Activated T-helper 17 cell treated with anti-CD3 and anti-CD28 coated beads, Interleukin-2, amount 50 U/mL, for 72 hours (primary cell): ENCODE results near the gene CRLF1. TPM values are rescaled to one million over a fixed set of nuclear protein-coding genes. Genes with fewer than 3 reads are reported as not detected.
A peak's percentile ranks its signal among the peaks of the same experiment; 100 is the strongest.
"Not testable (repeated sequence)": the region's sequence is repeated elsewhere in the genome, so short reads cannot be mapped to it uniquely, and the experiment has no call there.

ENCODE experiments used
- ATAC-seq: fragments of 150-1000 bp; cut with Tn5 transposase; replicated peaks from 2 replicates; pipeline ENCODE4 v1.10.0; 2021; ENCODE audit warnings: mild to moderate bottlenecking, moderate library complexity
- H3K27ac Mint-ChIP-seq: one replicate; pipeline ENCODE4 v1.8.0; 2022; ENCODE audit warnings: mixed read lengths
- H3K27me3 Mint-ChIP-seq: one replicate; pipeline ENCODE4 v1.8.0; 2022; ENCODE audit warnings: mixed read lengths
- H3K36me3 Mint-ChIP-seq: one replicate; pipeline ENCODE4 v1.8.0; 2022; ENCODE audit warnings: low read depth, mild to moderate bottlenecking, mixed read lengths
- H3K4me1 Mint-ChIP-seq: one replicate; pipeline ENCODE4 v1.8.0; 2022; ENCODE audit warnings: mixed read lengths
- H3K4me3 Mint-ChIP-seq: one replicate; pipeline ENCODE4 v1.8.0; 2022; ENCODE audit warnings: mild to moderate bottlenecking, mixed read lengths
- H3K9me3 Mint-ChIP-seq: one replicate; pipeline ENCODE4 v1.8.0; 2022; ENCODE audit warnings: mixed read lengths
- total RNA-seq, 2 donors: library from RNA; stranded (reverse); gene quantifications; one replicate each; pipeline ENCODE4 v1.2.3, GENCODE V29; 2022

CRLF1 gene
- total RNA-seq, 2 donors from 2014 or later, result not detected

DNA sequence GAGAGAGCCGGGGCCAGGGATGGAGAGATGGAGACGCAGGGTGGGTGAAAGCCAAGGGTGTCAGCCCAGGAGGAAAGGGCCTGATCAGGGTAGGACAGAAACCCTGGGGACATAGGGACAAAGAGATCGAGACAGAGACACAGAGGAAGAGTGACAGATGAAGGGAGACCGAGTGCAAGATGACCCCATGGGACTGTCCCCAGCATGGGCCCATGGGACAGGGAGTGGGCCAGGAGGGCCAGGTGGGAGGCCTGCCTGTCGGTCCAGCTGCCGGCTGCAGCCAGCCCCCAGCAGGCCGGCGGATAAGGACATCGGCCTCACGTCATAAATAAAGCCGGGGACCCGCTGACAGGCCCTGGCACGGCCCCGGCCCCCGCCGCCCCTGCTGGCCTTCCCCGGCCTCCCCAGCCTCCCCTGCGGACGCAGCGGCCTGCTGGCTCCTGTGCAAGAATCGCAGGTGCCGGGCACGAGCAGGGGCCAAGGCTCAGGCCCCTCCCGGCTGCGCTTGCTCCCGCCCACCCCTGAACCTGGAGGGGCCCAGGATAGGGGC, 11.7 kb downstream of the CRLF1 start:
- H3K4me3 Mint-ChIP-seq, result peak overlapping the region; percentile 64
- ATAC-seq, result peak; percentile 3

DNA sequence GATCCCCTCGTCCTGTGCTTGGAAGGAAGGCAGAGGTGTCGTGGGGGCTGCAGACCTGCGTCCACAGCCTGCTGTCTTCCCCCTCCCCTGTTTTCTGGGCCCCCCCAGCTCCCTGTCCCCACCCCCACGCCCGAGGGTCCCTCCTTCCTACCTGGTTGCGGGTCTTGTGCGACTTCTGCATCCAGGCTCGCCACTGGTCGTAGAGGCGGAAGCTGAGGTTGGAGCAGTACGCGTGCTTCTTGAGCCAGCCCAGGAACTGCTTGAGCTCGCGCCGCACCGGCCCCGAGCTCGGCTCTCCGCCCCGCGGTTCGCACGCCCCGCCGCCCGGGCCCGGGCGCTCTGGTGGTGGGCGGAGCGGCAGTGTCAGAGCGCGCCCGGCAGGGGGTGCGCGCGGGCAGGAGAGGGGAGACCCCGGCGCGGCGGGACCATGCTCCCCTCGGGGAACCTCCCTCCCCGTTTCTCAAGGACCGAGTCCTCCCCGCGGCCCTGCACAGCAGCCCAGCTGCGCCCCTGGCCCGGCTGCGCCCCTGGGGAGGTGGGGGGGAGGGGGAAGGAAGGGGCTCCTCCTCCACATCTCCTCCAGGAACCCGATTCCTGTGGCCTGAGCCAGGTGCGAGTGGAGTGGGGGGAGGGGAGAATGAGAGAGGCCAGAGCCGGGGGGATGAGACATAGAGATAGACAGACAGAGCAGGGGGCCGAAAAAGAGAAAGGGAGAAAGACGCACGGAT, 12.3 kb downstream of the CRLF1 start:
- H3K36me3 Mint-ChIP-seq, result peaks cover 25% of the 10 kb centered on the region
- H3K4me3 Mint-ChIP-seq, result peak overlapping the region; percentile 64
- no peaks in the 10 kb centered on the region for H3K9me3 Mint-ChIP-seq
- H3K4me1 Mint-ChIP-seq, result peaks cover 8% of the 10 kb centered on the region
- peak; percentile 74 for ATAC-seq
- H3K27ac Mint-ChIP-seq, result peak overlapping the region; percentile 47
- no peaks in the 10 kb centered on the region for H3K27me3 Mint-ChIP-seq

More for the DNA sequence above, 11.7 kb downstream of the CRLF1 start:
- Mint-ChIP-seq H3K9me3 (no peaks in the 10 kb centered on the region), H3K27me3 (no peaks in the 10 kb centered on the region), H3K27ac (peak overlapping the region; percentile 47), H3K4me1 (peaks cover 5% of the 10 kb centered on the region), H3K36me3 (peaks cover 20% of the 10 kb centered on the region)

GRCh38 chr19:18593367-18594095, 13.1 kb downstream of the CRLF1 start:
- H3K36me3 Mint-ChIP-seq, result peaks cover 25% of the 10 kb centered on the region
- peak overlapping the region; percentile 64 for H3K4me3 Mint-ChIP-seq
- H3K9me3 Mint-ChIP-seq, result no peaks in the 10 kb centered on the region
- peaks cover 8% of the 10 kb centered on the region for H3K4me1 Mint-ChIP-seq
- H3K27me3 Mint-ChIP-seq, result no peaks in the 10 kb centered on the region
- no peak for ATAC-seq
- H3K27ac Mint-ChIP-seq, result no peak overlapping the region

DNA sequence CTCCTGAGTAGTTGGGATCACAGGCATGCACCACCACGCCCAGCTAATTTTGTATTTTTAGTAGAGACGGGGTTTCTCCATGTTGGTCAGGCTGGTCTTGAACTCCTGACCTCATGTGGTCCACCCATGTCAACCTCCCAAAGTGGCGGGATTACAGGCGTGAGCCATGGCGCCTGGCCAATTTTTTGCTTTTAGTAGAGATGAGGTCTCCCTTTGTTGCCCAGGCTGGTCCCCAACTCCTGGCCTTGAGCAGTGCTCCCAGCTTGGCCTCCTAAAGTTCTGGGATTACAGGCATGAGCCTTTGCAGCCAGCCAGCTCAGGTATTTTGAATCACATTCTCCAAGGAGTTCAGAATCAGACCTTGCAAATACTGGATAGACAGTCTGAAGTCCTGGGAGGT, 13.9 kb downstream of the CRLF1 start:
- H3K27me3 Mint-ChIP-seq, result not testable (repeated sequence)

DNA sequence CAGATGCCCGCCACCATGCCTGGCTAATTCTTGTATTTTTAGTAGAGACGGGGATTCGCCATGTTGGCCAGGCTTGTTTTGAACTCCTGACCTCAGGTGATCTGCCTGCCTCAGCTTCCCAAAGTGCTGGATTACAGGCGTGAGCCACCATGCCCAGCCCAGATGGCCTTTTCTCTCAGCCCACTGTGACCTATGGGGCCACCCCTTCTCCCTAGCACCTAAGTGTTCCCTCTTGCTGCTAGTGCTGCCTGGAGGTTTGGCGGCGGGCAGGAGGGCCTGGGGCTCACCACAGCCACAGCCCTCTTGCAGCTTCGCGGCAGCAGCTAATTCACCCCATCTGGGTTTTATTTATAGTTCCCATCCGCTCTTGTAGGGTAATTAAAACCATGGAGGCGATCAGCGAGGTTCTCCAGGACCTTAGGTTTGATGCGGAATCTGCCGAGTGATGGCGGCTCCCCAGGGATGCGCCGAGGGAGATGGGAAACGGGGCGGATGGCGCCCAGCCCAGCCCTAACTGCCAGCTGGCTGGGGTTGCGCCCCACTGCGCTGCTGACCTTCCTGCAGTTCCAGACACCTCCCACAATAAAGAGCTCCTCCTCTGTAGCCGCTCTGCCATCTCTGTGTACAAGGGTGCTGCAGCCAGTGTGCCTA, 14.7 kb downstream of the CRLF1 start:
- Mint-ChIP-seq H3K4me1 (peaks cover 14% of the 10 kb centered on the region), H3K27me3 (no peaks in the 10 kb centered on the region), H3K36me3 (peaks cover 25% of the 10 kb centered on the region), H3K4me3 (peak overlapping the region; percentile 91), H3K27ac (no peak overlapping the region), H3K9me3 (no peaks in the 10 kb centered on the region)
- no peak for ATAC-seq

More for the DNA sequence above, 13.9 kb downstream of the CRLF1 start:
- Mint-ChIP-seq H3K4me1 (peaks cover 14% of the 10 kb centered on the region), H3K36me3 (peaks cover 25% of the 10 kb centered on the region)
- not testable (repeated sequence) for H3K4me3 Mint-ChIP-seq, H3K27ac Mint-ChIP-seq, H3K9me3 Mint-ChIP-seq, ATAC-seq

GRCh38 chr19:18590273-18591272, 16.0 kb downstream of the CRLF1 start:
- Mint-ChIP-seq H3K4me1 (peaks cover 14% of the 10 kb centered on the region), H3K36me3 (peaks cover 25% of the 10 kb centered on the region), H3K27ac (peak overlapping the region; percentile 93), H3K4me3 (peak overlapping the region; percentile 91), H3K9me3 (no peaks in the 10 kb centered on the region), H3K27me3 (no peaks in the 10 kb centered on the region)
- no peak for ATAC-seq

GRCh38 chr19:18589380-18590272, 17.0 kb downstream of the CRLF1 start:
- no peaks in the 10 kb centered on the region for H3K27me3 Mint-ChIP-seq
- peaks cover 25% of the 10 kb centered on the region for H3K36me3 Mint-ChIP-seq
- H3K4me1 Mint-ChIP-seq, result peaks cover 12% of the 10 kb centered on the region
- H3K9me3 Mint-ChIP-seq, result no peaks in the 10 kb centered on the region
- H3K27ac Mint-ChIP-seq, result peak overlapping the region; percentile 93
- peak; percentile 65 for ATAC-seq
- H3K4me3 Mint-ChIP-seq, result peak overlapping the region; percentile 91

DNA sequence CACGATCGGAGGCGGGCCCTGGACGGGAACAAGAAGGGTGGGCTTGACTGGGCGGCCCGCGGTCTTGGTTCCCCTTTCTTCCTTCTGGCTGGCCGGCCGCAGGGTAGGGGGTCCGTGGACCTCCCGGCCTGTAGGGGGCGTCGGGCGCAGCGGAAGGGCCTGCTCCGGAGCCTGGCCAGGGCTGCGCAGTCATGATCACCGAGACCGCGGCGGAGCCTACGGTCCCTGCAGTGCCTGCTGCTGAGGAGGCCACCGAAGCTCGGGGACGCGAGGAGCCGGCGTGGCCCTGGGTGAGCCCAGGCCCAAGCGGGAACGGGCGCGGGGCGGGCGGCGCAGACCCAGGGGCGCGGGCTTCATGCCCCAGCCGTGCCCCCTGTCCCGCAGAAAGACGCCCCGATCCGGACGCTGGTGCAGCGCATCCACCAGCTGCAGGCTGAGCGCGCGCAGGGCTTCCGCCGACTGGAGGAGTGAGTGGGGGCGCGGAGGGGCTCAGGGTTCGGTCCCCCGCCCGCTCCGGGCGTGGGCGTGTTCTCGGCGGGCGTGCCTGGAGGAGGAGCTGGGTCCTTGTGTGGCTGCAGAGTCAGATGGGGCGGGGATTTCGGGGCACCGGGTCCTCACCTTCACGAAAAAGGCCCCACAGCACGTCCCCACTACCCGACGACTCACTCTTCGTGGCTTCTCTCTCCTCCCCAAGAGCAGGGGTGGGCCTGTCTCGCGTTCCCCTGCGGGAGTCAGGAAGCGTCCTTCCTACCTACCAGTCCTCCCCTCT, 17.8 kb downstream of the CRLF1 start, which contains the start of gene REX1BD:
REX1BD (plus strand) TSS at position 188 of the 769 bp plus-strand sequence; CDS start at position 192, 4 bp downstream.
- ATAC-seq, result peak; percentile 88
- no peaks in the 10 kb centered on the region for H3K9me3 Mint-ChIP-seq
- peak within 1 kb of the TSS; percentile 93 for H3K27ac Mint-ChIP-seq
- H3K27me3 Mint-ChIP-seq, result no peaks in the 10 kb centered on the region
- H3K4me1 Mint-ChIP-seq, result peaks cover 10% of the 10 kb centered on the region
- H3K4me3 Mint-ChIP-seq, result peak within 1 kb of the TSS; percentile 91
- H3K36me3 Mint-ChIP-seq, result peaks cover 25% of the 10 kb centered on the region

- Mint-ChIP-seq H3K27me3 (no peaks in the 10 kb centered on the region), H3K4me1 (peaks cover 10% of the 10 kb centered on the region), H3K9me3 (no peaks in the 10 kb centered on the region), H3K36me3 (peaks cover 25% of the 10 kb centered on the region), H3K27ac (peak overlapping the region; percentile 92), H3K4me3 (peak overlapping the region; percentile 91)
- ATAC-seq, result peak; percentile 4
Observed at GRCh38 chr19:18587962-18588610, 18.5 kb downstream of the CRLF1 start.

GRCh38 chr19:18587561-18587960, 19.0 kb downstream of the CRLF1 start:
- ATAC-seq, result no peak
- peak overlapping the region; percentile 91 for H3K4me3 Mint-ChIP-seq
- H3K27me3 Mint-ChIP-seq, result no peaks in the 10 kb centered on the region
- peaks cover 10% of the 10 kb centered on the region for H3K4me1 Mint-ChIP-seq
- peaks cover 25% of the 10 kb centered on the region for H3K36me3 Mint-ChIP-seq
- no peak overlapping the region for H3K27ac Mint-ChIP-seq
- H3K9me3 Mint-ChIP-seq, result no peaks in the 10 kb centered on the region

DNA sequence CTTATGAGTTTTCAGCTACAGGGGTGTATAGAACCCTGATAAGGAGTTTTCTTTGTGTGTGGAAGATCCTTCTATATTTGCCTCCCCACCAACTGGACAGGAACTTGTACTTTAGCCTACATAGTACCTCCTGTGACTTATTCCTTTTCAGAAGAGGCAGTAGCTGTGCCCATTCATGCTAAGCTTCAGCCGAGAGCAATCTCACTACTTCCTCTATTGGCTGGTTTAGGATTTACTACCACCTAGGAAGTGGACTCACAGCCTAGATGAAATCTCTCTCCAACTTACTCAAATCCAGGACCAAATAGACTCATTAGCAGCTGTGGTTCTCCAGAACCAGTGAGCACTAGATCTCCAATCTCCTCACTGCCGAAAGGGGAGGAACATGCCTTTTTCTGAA, 20.3 kb downstream of the CRLF1 start:
- H3K27me3 Mint-ChIP-seq, result no peaks in the 10 kb centered on the region
- H3K36me3 Mint-ChIP-seq, result peaks cover 19% of the 10 kb centered on the region
- peaks cover 10% of the 10 kb centered on the region for H3K4me1 Mint-ChIP-seq
- ATAC-seq, result no peak
- peak overlapping the region; percentile 12 for H3K27ac Mint-ChIP-seq
- no peak overlapping the region for H3K4me3 Mint-ChIP-seq
- H3K9me3 Mint-ChIP-seq, result no peaks in the 10 kb centered on the region

DNA sequence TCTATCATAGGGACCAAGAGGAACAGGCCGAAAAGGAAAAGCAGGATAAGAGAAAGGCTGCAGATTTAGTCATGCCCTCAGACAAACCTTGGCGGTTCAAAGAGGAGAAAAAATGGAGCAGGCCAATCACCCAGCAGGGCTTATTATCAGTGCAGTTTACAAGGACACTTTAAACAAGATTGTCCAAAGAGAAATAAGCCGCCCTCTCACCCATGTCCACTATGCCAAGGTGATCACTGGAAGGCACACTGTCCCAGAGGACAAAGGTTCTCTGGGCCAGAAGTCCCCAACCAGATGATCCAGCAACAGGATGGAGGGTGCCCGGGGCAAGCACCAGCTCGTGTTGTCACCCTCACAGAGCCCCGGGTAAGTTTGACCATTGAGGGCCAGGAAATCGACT, 26.3 kb downstream of the CRLF1 start:
- H3K4me3 Mint-ChIP-seq, result no peak overlapping the region
- no peaks in the 10 kb centered on the region for H3K9me3 Mint-ChIP-seq
- ATAC-seq, result no peak
- no peak overlapping the region for H3K27ac Mint-ChIP-seq
- H3K4me1 Mint-ChIP-seq, result peaks cover 4% of the 10 kb centered on the region
- no peaks in the 10 kb centered on the region for H3K27me3 Mint-ChIP-seq
- peaks cover 34% of the 10 kb centered on the region for H3K36me3 Mint-ChIP-seq
